Ovary (tissue), 3 donors: ENCODE data around the gene PCID2.

Experiments
- EP300 ChIP-seq: sonication (generic); formaldehyde crosslinking; IDR thresholded peaks from one replicate; pipeline ENCODE4 v1.6.1; 2017; ENCODE audit warnings: antibody characterized with exemption
- POLR2A ChIP-seq: fragments of 450-650 bp; IDR thresholded peaks from one replicate; pipeline ENCODE4 v1.6.1; 2017; ENCODE audit warnings: antibody characterized with exemption, mild to moderate bottlenecking, moderate library complexity
- TF ChIP-seq, protein P1 (sequence below), 3 donors: fragments of 450-650 bp in 2 of 3; fragments of 200-600 bp in 1 of 3; IDR thresholded peaks; one replicate each; pipeline versions ENCODE4 v1.5.1 to v1.8.0; 2016 to 2022; ENCODE audit warnings: antibody characterized with exemption in 3 of 3, mild to moderate bottlenecking in 1 of 3
- donor health status: DM: no; HTN: no; CAD: no.

DNA sequence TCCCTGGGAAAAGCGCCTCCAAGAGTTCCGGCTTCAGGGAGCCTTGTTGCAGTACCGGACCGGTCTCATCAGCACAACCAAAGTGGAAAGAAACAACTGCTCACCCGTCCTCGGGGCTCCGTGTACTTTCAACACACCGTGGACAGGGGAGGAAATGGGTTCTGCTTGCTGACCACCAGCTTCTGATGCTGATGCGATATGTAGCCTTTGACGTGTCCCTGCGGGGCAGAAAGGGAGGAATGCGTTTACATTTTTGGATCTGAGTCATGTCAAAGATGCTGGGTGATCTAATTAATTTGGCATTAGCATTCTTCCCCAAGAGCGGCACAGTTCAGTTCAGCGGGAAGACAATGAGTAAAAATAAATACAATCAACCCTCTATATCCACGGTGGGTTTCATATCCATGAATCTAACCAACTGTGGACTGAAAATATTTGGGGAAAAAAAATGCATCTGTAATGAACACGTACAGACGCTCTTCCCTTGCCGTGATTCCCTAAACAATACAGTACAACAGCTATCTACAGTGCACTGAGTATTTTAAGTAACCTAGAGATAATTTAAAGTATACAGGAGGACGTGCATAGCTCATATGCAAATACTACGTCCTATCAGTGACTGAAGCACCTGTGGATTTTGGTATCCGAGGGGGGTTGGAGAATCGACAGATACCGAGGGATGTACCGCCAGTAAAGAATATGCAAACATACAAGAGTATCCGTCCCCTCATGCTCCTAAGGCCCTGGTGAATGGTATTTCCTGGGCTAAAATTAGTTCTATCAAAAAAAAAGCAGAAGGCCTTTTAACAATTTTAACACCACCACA lies 30.2 kb downstream of the PCID2 start:
- TF ChIP-seq POLR2A = no peak
- TF ChIP-seq, protein P1, sequence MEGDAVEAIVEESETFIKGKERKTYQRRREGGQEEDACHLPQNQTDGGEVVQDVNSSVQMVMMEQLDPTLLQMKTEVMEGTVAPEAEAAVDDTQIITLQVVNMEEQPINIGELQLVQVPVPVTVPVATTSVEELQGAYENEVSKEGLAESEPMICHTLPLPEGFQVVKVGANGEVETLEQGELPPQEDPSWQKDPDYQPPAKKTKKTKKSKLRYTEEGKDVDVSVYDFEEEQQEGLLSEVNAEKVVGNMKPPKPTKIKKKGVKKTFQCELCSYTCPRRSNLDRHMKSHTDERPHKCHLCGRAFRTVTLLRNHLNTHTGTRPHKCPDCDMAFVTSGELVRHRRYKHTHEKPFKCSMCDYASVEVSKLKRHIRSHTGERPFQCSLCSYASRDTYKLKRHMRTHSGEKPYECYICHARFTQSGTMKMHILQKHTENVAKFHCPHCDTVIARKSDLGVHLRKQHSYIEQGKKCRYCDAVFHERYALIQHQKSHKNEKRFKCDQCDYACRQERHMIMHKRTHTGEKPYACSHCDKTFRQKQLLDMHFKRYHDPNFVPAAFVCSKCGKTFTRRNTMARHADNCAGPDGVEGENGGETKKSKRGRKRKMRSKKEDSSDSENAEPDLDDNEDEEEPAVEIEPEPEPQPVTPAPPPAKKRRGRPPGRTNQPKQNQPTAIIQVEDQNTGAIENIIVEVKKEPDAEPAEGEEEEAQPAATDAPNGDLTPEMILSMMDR (IDR thresholded peaks at IDR 0.05) = no peak
- no peak for TF ChIP-seq EP300
